HG02938 (cell line): ENCODE measurements around the gene PPIL6.
"Not testable (repeated sequence)": the region's sequence is repeated elsewhere in the genome, so short reads cannot be mapped to it uniquely, and the experiment has no call there.

Source experiments
- ATAC-seq: cut with Tn5 transposase; IDR thresholded peaks from one replicate; pipeline ENCODE4 v1.9.1; 2021; ENCODE audit warnings: mild to moderate bottlenecking, moderate library complexity; ENCODE audit not compliant: unreplicated experiment

PPIL6 gene

DNA sequence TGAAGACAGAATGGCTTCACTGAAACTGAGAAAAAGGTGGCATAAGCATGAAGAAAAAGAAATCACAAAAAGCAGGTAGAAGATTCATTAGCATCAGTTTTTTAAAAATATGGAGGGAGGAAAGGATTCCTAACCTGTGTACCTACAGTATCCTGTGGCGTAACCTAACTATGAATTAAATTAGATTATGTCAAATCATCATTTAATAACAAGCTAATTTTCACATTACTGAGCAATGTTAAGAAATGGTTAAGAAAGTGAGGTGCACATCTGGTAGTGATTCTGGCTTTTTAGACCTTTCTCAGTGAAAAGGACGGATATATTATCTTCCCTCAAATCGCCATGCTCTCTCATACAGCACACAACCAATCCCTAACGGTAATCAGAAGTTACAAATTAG, 70.7 kb downstream of the PPIL6 start:
- ATAC-seq = no peak

DNA sequence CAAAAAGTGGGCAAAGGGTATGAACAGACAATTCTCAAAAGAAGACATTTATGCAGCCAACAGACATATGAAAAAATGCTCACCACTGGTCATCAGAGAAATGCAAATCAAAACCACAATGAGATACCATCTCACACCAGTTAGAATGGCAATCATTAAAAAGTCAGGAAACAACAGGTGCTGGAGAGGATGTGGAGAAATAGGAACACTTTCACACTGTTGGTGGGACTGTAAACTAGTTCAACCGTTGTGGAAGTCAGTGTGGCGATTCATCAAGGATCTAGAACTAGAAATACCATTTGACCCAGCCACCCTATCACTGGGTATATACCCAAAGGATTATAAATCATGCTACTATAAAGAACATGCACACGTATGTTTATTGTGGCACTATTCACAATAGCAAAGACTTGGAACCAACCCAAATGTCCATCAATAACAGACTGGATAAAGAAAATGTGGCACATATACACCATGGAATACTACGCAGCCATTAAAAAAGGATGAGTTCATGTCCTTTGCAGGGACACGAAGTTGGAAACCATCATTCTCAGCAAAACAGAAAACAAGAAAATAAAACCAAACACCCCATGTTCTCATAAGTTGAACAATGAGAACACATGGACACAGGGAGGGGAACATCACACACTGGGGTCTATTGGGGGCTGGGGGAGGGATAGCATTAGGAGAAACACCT, 75.9 kb downstream of the PPIL6 start:
- not testable (repeated sequence) for ATAC-seq

DNA sequence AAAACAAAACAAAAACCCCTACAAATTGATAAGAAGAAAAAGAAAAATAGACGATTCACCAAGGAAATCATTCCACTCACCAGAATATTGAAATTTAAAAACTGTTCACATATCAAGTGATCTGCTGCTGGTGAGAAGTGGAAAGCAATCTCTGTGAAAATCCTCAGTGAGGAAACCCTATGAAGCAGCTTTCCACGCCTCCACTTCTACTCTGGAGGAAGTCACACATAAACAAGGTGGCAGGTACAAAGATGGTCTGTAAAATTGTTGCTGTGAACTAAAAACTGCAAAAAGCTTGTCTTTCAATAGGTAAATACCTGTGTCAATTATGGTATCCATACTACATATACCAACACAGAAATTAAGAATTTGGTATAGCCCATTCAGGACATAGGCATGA, 76.7 kb downstream of the PPIL6 start:
- no peak for ATAC-seq

DNA sequence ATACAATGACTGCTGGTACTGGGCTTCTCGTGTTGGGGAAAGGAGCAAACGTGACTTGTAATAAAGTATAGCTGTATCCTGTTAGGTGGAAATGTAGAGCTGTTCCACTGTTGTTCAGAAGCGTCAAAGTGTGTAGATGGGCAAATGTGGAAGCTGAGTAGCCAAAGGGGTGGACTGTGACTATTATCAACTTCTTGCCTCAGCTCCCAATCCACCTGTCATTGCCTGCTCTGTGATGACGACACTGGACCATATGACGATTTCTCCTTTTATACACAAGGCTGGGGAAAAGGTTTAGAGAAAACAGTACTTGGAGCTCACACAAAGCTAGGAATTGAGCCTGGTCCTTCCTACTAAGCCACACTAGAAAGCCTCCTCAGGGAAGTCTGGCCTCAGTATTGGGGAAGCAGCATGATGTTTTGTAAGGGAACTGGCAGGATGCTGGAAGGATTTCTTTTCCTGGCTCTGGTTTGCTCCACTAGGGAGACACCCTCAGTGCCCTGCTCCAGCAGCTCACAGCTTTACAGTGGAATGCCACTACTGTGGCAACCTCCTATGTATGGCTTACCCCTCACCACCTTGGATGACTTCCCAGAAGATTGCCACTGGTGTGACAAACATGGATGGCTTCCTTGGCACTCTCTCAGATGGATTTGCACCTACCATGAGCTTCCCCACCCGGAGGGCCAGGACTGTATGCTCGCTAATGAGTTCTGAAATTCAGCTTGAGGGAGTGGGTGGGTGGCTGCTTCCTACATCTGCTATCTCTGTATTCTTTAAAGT, 78.1 kb downstream of the PPIL6 start:
- ATAC-seq = no peak

GRCh38 chr6:109360791-109361190, 79.6 kb downstream of the PPIL6 start:
- ATAC-seq = no peak

DNA sequence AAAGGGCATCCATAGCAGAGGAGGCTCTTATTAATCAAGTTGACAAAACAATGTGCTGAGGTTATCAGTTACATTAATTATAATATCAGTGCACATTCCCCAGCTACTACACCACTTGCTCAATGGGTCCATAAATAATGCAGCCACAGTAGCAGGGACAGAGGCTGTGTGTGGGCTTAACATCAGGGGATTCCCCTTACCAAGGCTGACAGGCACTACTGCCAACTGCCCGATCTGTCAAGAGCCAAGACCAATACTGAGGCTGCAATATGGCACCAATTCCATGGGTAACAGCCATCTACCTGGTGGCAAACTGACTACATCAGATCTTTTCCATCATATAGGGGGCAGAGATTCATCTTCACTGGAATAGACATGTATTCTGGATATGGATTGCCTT, 80.1 kb downstream of the PPIL6 start:
- ATAC-seq = no peak

DNA sequence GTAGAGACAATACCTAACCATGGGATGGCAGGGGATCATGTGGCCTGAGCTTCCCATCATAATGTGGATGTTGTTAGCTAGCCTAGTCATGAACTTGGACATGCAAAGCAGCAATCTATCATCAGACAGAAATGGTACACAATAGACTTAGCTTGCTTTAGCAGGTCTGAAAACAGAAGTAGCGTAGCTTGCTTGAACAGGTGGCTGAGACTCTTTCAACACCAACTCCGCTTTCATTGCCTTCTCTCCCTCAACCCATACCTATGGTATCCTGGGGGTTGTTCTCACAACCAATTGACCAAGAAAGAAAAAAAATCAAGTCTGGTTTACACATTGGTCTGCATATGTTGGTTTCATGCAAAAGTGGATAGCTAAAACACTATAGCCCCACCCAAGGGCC, 81.2 kb downstream of the PPIL6 start:
- no peak for ATAC-seq

DNA sequence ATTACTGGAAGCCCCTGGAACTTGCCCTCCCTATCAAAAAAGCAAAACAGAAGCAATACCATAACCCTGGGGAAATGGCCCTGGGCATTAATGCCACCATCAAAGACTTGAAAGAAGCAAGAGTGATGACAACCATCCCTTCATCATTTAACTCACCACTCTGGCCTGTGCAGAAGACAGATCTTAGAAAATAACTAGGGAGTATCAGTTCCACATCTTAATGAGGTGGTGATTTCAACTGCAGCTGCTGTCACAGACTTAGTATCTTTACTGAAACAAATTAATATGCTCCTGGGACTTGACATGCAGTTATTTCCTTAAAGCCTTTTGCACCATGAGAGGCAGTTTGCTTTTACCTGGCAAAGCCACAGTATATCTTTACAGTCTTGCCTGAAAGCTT, 82.2 kb downstream of the PPIL6 start:
- no peak for ATAC-seq

GRCh38 chr6:109356237-109356636, 84.2 kb downstream of the PPIL6 start:
- ATAC-seq = no peak

DNA sequence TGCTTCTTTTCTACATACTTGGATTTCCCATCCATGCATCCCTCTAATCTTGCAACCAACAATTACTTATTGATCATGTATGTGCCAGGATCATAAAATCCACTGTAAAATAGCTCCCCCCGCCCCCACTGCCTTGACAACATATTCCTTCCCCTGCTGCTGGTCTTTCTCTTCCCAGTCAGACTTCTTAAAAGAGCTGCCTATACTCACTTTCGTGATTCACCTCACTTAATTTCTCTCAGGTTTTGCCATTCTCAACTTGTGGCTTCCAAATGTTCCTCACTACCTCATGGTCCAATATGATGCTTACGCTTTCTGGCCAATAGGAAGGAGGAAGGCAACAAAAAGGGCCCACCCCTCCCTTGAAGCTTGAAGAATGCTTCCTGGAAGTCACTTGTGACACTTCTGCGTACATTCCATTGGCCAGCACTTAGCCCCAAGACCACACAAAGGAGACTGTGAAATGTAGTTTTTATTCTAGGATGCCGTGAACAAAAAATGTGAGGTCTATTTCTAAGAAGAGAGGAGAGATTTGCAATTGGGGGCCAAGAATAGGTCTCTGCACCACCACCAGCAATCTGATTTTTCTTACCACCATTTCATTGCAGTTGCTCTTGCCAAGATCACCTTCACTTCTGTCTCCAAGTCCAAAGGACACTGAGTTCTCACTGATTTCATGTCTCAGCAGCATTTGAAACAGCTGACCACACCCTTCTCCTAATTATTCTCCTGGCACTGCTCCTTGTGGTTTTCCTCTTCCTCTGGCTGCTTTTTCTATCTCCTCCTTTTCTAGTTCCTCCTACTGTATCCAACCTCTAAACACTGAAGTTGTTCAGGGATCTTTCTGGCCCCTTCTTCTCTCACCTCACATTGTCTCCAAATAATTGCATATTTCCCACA, 88.9 kb downstream of the PPIL6 start:
- no peak for ATAC-seq

DNA sequence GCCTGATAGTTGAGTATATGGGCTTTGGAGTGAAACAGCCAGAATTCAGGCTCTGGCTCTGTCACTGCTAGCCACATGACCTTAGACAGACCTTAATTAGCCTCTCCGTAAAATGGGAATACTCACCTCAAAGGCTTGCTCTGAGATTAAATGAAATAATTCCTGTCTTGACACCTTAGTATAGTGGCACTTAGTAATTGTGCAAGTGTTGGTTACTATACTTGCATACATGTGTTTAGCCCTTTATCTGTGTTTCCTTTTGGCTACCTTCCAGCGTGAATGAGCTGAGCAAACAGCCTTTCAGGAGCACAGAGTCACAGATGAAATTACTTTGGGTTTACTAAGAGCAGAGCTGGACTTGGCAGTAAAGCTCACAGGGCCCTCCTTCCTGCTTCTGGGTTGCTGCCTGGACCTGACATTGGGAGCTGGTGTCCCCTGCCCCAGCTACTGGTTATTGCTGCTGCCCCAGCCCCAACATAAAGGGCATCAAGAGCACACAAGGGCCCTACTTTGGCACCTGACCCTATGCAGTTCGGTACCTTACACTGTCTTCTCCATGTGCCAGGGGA, 90.9 kb downstream of the PPIL6 start:
- ATAC-seq = no peak

DNA sequence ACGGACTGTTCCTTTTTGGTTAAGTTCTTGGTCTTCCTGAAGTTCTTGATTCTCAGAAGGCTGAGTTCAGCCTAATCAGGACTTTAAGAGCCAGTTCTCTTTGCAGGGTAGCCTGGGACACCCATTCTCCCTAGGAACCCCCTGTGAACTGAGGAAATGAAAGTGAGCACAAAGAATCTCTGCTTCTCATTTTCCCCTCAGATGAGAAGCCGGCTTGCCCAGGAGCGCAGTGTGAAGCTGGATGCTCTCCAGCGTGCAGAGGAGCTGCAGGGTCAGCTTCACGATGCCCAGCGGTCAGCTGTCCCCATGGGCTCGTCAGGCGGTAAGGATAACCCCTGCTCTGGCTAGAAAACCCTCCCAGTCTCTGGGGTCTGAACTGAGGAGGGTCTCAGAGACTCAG, 92.2 kb downstream of the PPIL6 start:
- ATAC-seq = no peak

DNA sequence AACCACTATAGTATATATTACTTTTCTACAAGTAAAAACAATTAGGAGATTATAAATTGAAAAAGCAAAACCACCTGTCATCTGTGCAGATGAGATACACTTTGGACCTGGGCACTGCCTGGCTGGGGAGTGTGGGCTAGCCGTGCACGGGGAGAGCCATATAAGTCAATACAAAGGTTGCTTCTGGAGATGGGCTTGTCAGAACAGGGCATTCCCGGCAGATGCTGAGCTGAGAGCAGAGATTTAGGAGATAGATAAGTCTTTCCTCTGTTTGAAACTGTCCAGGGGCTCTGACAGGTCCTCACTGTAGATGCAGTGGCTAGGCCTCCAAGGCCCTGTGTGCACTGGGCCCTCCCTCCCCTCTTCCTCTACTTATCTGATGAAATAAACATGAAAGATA, 92.6 kb downstream of the PPIL6 start:
- ATAC-seq = no peak

DNA sequence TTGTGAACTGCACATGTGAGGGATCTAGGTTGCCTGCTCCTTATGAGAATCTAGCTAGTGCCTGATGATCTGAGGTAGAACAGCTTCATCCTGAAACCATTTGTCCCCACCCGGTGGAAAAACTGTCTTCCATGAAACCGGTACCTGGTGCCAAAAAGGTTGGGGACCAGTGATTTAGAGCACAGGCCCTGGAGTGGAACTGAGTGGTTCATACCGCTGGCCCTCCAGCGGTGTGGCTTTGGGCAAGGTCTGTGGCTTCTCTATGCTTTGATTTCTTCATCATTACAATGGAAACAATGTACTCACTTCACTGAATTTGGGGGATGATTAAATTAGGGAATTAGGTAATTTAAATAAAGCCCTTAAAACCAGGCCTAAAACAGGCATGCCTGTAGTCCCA, 94.4 kb downstream of the PPIL6 start:
- no peak for ATAC-seq

DNA sequence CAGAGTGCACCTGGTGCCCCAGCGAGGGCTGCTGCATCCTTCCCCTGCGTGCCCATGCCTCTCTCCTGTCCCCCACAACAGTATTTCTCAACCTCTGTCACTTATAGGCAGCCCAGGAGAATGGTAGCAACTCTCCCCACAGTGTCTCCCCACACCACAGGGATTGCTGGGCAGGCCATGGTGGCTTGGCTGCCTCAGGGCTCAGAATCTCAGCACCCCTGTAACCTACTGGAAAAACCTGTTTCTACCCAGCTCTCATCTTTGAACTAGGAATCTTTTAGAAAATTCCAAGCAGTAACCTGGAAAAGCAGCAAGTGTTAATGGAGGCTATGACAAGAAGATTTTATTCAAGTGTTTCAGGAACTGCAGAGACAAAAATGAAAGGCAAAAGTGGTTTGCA, 96.2 kb downstream of the PPIL6 start:
- no peak for ATAC-seq

GRCh38 chr6:109343518-109343917, 96.9 kb downstream of the PPIL6 start:
- no peak for ATAC-seq

- no peak for ATAC-seq
These were observed 97.5 kb downstream of the PPIL6 start for GRCh38 chr6:109342911-109343310.

DNA sequence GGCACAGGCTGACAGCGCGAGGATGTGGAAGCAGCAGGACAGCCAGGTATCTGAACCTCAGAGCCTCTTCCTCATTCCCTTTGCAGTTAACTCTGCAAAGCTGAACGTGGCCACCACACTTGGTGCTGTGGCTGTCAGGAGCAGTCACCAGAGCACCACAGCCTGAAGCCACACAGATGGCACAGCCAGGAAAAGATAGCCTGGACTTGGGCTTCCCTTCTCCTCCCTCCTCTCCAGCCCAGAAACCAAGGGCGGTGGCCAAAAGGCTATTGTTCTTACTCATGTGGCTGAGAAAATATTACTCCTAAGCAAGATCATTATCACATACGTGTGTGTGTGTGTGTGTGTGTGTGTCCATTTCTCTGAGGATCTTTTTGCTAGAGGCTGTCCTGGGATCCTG, 97.9 kb downstream of the PPIL6 start:
- ATAC-seq = no peak

DNA sequence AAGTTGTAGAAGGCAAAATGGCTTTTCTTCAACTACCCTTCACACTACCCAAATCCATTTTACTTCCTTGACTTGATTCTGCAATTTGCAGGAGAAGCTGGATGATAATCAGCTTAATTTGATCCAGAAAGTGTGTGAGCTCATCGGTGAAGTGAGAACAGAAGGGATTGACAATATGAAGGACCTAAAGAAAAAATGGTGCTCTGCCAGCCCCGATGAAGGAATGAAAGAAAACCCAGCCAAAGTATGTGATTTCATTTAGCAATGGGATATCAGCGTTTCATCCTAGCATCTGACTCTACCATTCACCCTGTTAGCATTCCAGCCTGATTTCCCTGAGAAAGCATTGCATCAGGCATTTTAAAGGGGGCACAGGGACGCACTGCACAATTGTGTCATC, 99.6 kb downstream of the PPIL6 start:
- ATAC-seq = no peak
